H1 (cell line): Measurements from ENCODE around the gene WAC. TPM values are rescaled to one million over a fixed set of nuclear protein-coding genes. Genes with fewer than 3 reads are reported as not detected.

Experiments
- BCL11A ChIP-seq, 2 experiments: IDR thresholded peaks; one replicate each; pipeline ENCODE4 v1.6.1; 2011; ENCODE audit warnings: low read depth in 2 of 2, low read length in 2 of 2, mild to moderate bottlenecking in 2 of 2
- HDAC2 ChIP-seq, 2 experiments: fragments of 300-600 bp in 1 of 2; sonication (generic) in 1 of 2; IDR thresholded peaks; 2 replicates each; pipeline ENCODE4 v1.6.1; 2011 to 2012; ENCODE audit warnings: low read depth in 2 of 2, low read length in 2 of 2, mild to moderate bottlenecking in 2 of 2, moderate library complexity in 2 of 2, borderline replicate concordance in 1 of 2, inconsistent platforms in 1 of 2
- JUN ChIP-seq: IDR thresholded peaks from 2 replicates; pipeline ENCODE4 v1.6.1; 2011; ENCODE audit warnings: low read depth, mild to moderate bottlenecking, improper control_type of control experiment, low read length
- KDM5A ChIP-seq: fragments of 200-600 bp; IDR thresholded peaks from 2 replicates; pipeline ENCODE4 v1.7.1; 2012; ENCODE audit warnings: mild to moderate bottlenecking, low read length, inconsistent platforms, mixed read lengths
- RBBP5 ChIP-seq: IDR thresholded peaks from 2 replicates; pipeline ENCODE4 v1.7.1; 2012; ENCODE audit warnings: low read depth, mild to moderate bottlenecking, inconsistent platforms, low read length, moderate library complexity, borderline replicate concordance
- SP2 ChIP-seq: IDR thresholded peaks from 2 replicates; pipeline ENCODE4 v1.6.1; 2012; ENCODE audit warnings: mild to moderate bottlenecking, low read length, inconsistent platforms
- SRF ChIP-seq: IDR thresholded peaks from 2 replicates; pipeline ENCODE4 v1.6.1; 2011; ENCODE audit warnings: mild to moderate bottlenecking, low read depth, low read length, moderate library complexity
- polyA plus RNA-seq, 7 experiments: library from polyadenylated mRNA; depleted of rRNA in 3 of 7; stranded (reverse) in 5 of 7; unstranded in 2 of 7; fragments of >200 nt in 5 of 7; fragments of 200-250 nt in 2 of 7; gene quantifications; 1 replicate in 5 of 7; 2 replicates in 1 of 7; 4 replicates in 1 of 7; pipeline versions ENCODE4 v1.2.1 to v1.2.3, GENCODE V29; 2011 to 2013; ENCODE audit warnings: missing spikeins in 2 of 7, mixed read lengths in 2 of 7
- total RNA-seq: library from RNA; stranded (reverse); fragmentation: NEBNext Ultra II Directional; extraction: Animal tissue kit (Norgen Biotek cat#: 25700); gene quantifications from 2 replicates; pipeline ENCODE4 v1.2.1, GENCODE V29; 2021
- TF ChIP-seq, protein P1 (sequence below): fragments of 300-600 bp; sonication (generic); IDR thresholded peaks from 2 replicates; pipeline ENCODE4 v1.7.1; 2012; ENCODE audit warnings: low read length, moderate library complexity, mild to moderate bottlenecking, inconsistent platforms; ENCODE audit not compliant: insufficient replicate concordance
- TF ChIP-seq, protein P2 (sequence below): IDR thresholded peaks from 2 replicates; pipeline ENCODE4 v1.6.1; 2011; ENCODE audit warnings: low read depth, mild to moderate bottlenecking, low read length; ENCODE audit not compliant: insufficient read depth

Gene WAC
- total and polyA plus RNA-seq, 2 of the 8 experiments (the other 6 are each of a cell fraction or from before 2014, with no cell fraction given) = 72.9 to 128 TPM

DNA sequence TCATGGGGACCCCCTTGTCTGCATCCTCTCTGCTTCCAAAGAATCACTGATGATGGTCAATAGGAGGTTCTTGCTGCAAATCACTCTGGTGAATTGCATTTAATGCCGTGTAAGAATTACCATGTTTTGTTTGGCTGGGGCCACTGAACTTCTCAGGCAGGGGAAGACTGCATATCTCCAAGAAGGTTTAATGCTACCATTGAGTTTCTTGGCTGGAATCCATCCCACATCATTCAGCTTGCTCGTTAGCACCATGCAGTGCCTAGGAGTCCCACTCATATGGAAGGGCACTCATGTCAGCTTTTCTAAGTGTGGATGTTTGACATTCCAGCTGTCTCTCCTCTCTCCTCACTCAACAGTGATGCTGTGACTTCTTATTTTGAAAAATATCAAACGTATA is 94.2 kb downstream of the WAC start (continued):
- TF ChIP-seq, protein P1, sequence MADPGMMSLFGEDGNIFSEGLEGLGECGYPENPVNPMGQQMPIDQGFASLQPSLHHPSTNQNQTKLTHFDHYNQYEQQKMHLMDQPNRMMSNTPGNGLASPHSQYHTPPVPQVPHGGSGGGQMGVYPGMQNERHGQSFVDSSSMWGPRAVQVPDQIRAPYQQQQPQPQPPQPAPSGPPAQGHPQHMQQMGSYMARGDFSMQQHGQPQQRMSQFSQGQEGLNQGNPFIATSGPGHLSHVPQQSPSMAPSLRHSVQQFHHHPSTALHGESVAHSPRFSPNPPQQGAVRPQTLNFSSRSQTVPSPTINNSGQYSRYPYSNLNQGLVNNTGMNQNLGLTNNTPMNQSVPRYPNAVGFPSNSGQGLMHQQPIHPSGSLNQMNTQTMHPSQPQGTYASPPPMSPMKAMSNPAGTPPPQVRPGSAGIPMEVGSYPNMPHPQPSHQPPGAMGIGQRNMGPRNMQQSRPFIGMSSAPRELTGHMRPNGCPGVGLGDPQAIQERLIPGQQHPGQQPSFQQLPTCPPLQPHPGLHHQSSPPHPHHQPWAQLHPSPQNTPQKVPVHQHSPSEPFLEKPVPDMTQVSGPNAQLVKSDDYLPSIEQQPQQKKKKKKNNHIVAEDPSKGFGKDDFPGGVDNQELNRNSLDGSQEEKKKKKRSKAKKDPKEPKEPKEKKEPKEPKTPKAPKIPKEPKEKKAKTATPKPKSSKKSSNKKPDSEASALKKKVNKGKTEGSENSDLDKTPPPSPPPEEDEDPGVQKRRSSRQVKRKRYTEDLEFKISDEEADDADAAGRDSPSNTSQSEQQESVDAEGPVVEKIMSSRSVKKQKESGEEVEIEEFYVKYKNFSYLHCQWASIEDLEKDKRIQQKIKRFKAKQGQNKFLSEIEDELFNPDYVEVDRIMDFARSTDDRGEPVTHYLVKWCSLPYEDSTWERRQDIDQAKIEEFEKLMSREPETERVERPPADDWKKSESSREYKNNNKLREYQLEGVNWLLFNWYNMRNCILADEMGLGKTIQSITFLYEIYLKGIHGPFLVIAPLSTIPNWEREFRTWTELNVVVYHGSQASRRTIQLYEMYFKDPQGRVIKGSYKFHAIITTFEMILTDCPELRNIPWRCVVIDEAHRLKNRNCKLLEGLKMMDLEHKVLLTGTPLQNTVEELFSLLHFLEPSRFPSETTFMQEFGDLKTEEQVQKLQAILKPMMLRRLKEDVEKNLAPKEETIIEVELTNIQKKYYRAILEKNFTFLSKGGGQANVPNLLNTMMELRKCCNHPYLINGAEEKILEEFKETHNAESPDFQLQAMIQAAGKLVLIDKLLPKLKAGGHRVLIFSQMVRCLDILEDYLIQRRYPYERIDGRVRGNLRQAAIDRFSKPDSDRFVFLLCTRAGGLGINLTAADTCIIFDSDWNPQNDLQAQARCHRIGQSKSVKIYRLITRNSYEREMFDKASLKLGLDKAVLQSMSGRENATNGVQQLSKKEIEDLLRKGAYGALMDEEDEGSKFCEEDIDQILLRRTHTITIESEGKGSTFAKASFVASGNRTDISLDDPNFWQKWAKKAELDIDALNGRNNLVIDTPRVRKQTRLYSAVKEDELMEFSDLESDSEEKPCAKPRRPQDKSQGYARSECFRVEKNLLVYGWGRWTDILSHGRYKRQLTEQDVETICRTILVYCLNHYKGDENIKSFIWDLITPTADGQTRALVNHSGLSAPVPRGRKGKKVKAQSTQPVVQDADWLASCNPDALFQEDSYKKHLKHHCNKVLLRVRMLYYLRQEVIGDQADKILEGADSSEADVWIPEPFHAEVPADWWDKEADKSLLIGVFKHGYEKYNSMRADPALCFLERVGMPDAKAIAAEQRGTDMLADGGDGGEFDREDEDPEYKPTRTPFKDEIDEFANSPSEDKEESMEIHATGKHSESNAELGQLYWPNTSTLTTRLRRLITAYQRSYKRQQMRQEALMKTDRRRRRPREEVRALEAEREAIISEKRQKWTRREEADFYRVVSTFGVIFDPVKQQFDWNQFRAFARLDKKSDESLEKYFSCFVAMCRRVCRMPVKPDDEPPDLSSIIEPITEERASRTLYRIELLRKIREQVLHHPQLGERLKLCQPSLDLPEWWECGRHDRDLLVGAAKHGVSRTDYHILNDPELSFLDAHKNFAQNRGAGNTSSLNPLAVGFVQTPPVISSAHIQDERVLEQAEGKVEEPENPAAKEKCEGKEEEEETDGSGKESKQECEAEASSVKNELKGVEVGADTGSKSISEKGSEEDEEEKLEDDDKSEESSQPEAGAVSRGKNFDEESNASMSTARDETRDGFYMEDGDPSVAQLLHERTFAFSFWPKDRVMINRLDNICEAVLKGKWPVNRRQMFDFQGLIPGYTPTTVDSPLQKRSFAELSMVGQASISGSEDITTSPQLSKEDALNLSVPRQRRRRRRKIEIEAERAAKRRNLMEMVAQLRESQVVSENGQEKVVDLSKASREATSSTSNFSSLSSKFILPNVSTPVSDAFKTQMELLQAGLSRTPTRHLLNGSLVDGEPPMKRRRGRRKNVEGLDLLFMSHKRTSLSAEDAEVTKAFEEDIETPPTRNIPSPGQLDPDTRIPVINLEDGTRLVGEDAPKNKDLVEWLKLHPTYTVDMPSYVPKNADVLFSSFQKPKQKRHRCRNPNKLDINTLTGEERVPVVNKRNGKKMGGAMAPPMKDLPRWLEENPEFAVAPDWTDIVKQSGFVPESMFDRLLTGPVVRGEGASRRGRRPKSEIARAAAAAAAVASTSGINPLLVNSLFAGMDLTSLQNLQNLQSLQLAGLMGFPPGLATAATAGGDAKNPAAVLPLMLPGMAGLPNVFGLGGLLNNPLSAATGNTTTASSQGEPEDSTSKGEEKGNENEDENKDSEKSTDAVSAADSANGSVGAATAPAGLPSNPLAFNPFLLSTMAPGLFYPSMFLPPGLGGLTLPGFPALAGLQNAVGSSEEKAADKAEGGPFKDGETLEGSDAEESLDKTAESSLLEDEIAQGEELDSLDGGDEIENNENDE = no peak
- no peak for TF ChIP-seq HDAC2 (IDR thresholded peaks at IDR 0.05; ENCODE audit: borderline replicate concordance in 1 of 2, low read depth in 2 of 2, low read length in 2 of 2)
- TF ChIP-seq KDM5A = no peak
- TF ChIP-seq SP2 = no peak
- TF ChIP-seq BCL11A (IDR thresholded peaks at IDR 0.05; ENCODE audit: low read depth in 2 of 2, low read length in 2 of 2) = no peak
- no peak for TF ChIP-seq RBBP5
- no peak for TF ChIP-seq SRF
- TF ChIP-seq, protein P2, sequence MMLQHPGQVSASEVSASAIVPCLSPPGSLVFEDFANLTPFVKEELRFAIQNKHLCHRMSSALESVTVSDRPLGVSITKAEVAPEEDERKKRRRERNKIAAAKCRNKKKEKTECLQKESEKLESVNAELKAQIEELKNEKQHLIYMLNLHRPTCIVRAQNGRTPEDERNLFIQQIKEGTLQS = no peak
- no peak for TF ChIP-seq JUN
